GM21381 (cell line): ENCODE measurements around the gene WNT11.

Experiments used
- ATAC-seq: cut with Tn5 transposase; IDR thresholded peaks from one replicate; pipeline ENCODE4 v1.9.1; 2021; ENCODE audit warnings: mild to moderate bottlenecking, moderate library complexity; ENCODE audit not compliant: unreplicated experiment

Gene WNT11

DNA sequence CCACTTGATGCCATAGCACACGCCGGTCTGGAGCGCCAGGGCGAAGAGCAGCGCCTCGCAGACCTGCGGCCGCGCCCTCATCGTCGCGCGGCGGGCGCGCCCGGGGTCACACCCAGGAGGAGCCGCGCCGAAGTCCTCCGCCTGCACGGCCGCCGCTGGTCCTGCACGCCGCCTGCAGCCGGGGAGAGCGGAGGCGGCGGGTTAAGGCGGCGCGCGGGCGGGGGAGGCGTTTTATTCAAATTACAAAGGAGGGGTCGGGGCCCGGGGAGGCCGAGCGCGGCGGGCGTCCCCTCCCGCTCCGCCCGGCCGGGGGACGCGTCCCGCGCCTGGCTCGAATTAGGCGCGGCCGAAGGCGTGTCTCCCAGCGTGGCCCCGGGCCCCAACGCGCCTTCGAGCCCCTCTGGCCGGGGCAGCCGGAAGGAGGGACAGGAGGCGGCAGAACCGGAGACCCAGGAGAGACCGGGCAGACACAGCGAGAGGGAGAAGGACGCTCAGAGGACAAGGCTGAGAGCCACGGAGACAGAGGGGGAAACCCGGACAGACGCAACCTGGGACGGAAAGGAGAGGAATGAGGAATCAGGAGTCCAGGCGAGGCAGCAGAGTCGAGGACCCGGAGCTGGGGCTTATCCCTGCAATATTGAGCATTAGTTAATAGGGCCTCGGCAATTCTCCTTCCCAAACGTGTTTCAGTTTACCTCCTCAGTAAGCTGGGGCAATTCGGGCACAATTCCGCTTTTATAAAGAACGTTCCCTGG is at the start of gene WNT11:
WNT11 (minus strand) TSS at position 176 of the 755 bp plus-strand sequence; CDS start at position 81, 95 bp downstream.
- ATAC-seq: no peak

DNA sequence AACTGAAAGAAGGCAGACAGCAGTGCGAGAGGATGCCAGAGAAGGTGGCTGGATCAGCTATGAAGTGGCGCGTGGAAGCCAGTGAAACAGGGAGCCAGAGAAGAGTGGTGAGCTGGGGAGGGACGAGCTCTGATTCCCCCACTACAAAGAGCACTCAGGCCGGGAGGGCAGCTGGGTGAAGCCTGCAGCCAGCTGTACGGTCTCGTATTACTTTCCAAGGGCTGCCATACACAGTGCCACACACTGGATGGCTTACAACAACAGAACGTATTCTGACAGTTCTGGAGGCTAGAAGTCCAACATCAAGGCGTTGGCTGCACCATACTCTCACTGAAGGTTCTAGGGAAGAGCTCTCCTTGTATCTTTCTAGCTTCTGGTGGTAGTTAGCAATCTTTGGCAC is 47.1 kb upstream of the WNT11 start:
- no peak for ATAC-seq

DNA sequence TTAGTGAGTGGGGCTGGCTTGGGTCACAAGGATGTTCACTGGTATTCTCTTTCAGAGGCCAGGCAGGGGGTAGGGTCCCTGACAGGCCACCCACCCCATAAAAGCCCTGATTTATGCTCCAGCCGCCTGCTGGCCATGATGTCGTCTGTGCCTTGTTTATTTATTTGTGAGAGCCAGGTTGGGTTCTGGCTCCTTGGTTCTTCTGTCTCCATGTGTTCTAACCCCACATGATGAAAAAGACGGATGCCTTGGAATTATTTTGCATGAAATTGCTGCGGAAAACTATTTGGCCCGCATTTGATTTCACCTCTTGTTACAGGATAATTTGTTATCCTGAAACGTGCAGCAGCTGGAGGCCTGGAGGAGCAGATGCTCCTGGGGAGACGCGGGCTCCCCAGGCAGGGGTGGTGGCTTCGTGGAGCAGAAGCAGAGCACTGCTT is 46.3 kb upstream of the WNT11 start:
- no peak for ATAC-seq

DNA sequence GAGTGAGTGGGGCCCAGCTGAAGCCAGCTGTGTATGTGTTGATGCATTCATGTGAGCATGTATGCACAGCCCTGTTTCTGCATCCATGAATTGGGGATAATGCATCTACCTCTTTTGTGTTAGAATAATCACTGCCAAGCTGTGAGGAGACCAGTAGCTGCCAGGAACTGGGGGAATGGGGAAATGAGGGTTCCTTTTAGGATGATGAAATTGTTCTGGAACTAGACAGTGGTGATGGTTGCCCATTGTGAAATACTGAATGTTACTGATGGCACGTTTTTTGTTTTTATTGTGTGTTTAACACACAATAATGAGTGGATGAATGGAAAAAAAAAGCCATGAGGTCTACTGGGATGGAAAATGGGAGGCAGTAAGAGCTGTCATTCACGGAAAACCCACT is 45.3 kb upstream of the WNT11 start:
- no peak for ATAC-seq

DNA sequence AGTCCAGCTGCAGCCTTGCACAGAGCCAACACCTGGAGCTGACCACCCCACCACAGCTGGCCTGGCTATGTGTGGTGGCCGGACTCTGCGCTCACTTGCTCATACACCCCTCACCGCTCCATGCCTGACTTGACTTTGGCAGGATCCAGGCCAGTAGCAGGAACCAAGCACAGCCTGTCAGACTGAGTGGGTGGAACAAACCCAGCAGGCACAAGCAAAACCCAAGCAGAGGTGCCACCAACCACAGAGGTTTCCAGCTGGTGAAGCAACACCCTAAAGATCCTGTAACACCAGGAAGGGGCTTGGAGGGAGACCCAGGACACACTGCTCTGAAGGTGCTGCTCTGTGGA is 44.9 kb upstream of the WNT11 start:
- ATAC-seq: no peak

DNA sequence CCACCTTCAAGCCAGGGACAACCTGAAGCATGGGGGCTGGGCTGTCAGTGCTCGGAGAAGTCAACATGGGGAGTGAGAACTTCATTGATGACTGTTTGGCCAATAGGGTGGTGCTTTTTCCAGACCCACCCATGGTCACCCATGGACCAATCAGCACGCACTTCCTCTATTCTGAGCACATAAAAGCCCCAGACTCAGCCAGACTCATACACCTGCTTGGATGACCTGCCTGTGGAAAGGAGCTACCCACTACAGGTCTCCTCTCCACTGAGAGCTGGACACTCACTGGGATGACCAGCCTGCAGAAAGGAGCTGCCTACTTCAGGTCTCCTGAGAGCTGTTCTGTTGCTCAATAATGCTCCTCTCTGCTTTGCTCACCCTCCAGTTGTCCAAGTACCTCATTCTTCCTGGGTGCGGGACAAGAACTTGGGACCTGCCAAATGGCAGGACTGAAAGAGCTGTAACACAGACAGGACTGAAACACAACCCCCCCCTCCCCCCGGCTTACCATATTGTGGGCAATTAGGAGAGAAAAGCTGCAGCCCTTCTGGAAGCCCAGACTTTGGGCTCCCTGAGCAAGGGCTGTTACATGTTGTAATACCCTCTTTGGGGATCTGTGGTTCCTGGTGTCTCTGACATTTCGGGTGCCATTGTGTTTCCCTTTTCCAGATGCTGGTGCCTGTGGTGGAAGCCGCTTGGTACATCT is 44.4 kb upstream of the WNT11 start:
- ATAC-seq: no peak

DNA sequence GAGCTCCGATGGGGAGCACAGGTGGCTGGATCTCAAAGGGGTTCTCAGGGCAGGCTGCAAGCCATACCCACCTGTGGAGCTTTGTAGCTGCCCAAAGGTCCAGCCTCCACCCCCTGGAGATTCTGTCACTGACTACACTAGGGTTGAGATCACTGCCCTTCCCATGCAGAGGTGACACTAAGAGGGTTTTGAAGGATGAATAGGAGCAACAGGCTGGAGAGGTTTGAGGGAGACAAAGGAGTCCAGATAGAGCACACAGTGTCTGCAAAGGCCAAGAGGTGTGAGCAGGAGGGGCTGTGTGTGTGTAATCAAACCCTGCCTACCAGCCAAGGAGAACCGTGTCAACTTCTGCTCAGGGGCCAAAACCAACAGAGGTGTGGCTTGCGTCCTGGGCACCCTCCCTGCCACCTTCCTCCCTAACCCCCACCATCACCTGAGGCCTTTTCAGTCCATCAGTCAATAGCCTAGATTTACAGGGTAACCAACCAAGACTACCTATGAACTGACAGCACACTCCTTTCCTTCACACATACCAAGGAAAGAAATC is 43.0 kb upstream of the WNT11 start:
- ATAC-seq: no peak

DNA sequence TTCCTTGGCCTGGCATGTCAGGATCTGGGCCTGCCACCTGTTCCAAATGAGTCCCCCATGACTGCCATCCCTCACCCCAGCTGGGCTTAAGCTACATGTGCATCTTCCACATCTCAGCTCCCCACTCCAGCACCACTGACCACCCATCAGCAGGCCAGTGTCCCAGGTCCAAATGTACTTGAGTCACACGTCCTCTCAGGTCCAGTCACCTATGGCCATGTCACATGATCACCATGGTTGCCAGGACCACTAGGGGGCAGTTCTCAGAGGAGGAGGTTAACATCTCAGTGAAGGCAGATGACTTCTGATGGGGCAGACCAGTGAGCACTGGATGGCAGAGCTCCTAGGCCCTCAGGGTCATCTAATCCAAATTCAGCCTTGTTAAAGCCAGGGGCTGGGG is 41.9 kb upstream of the WNT11 start:
- ATAC-seq: no peak

DNA sequence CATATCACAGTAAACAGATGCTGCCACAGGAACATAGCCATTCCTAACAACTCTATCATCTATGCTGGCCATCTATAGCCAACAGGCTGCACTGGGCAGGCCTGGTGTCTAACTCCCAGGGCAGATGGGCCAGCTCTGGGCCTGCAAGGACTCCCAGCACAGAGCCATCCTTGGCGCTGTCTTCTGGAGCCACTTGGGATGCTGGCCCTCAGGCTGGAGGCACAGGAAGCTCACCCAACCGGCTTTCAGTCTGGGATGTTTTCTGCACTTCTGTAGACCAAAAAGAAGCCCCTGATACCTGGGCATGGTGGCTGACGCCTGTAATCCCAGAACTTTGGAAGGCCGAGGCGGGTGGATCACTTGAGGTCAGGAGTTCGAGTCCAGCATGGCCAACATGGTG is 40.8 kb upstream of the WNT11 start:
- ATAC-seq: no peak

DNA sequence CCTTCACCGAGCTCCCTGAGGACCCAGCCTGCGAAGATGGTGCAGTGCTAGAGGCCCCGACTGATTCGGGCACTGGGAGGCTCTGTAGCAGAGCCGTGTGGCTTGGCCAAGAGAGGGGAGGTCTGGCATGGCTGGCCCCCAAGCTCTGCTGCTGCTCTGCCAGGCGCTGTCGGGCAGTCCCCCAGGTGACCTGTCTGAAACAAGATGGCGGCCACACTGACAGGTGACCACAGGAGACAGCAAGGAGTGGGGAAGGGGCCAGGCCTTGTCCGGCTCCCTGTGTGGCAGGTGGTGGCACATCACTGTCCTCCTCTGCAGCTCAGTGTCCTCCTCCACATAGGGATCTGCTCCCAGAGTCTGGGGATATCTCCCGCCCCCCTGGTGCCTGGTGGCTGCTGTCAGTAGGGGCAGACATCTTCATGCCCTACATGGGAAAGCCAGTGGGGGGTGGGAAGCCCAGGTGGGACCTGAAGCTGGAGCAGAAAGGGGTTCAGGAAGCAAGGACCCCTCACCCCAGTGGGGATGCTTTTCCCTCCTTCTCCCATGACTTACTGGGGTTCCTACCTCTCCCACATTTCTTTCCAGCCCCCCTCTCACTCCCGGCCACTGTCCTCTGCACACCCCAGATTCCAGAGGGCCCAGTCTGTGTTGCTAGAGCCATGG is 40.1 kb upstream of the WNT11 start:
- no peak for ATAC-seq

DNA sequence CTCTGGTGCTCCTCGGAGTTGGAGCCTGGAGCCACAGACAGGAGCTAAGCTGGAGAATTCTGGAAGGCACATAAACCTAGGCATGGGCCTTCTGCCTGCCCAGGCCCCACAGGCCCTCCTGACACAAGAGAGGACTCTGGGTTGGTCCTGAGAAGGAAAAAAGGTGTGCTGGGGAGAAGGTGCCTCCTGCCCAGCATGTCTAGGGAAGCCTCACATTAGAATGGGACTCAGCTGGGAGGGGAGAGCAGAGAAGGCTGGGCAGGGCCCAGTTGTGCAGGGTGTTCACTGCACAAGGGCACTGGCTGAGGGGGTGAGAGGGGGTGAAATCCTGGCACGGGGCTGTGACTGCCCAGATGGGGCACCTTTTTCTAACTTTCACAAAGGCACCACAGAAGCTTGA is 39.4 kb upstream of the WNT11 start:
- no peak for ATAC-seq

DNA sequence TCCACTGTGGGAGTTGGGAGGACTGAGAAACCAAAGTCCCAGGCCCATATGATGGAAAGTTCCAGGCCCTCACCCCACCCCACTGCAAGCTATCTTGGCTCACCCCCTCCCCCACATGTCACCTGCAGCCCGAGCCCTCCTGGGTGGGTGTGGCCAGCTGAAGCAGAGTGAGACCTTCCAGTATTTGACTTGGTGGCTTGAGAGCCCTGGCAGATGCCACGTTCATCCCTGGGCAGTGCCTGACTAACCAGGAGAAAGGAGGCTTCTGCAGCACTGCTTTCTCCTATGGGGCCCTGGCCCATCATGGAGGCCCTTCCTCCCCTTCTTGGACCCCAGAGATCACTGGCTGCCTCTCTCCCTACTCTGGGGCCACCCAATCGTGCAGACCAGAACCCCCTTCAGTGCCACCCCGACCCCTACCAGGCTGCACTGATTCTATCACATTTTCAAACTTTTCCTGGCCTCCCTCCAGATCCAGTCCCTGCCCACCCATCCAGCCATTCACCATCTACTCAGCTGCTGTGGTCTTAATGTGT is 38.1 kb upstream of the WNT11 start:
- ATAC-seq: no peak

DNA sequence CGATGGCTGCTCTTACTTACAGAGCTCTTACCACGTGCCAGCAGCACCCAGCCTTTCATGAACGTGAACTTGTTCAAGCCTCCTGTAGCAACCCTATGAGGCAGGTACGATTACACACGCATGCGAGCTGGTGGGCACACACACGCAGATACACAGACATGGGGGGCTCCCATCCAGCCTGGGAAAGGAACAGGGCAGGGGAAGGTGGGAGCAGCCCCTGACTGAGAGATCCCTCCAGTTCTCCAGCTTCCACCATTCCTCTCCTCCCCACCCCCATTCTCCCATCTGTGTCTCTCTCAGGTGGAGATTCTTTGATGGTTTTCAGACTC is 37.6 kb upstream of the WNT11 start:
- no peak for ATAC-seq

DNA sequence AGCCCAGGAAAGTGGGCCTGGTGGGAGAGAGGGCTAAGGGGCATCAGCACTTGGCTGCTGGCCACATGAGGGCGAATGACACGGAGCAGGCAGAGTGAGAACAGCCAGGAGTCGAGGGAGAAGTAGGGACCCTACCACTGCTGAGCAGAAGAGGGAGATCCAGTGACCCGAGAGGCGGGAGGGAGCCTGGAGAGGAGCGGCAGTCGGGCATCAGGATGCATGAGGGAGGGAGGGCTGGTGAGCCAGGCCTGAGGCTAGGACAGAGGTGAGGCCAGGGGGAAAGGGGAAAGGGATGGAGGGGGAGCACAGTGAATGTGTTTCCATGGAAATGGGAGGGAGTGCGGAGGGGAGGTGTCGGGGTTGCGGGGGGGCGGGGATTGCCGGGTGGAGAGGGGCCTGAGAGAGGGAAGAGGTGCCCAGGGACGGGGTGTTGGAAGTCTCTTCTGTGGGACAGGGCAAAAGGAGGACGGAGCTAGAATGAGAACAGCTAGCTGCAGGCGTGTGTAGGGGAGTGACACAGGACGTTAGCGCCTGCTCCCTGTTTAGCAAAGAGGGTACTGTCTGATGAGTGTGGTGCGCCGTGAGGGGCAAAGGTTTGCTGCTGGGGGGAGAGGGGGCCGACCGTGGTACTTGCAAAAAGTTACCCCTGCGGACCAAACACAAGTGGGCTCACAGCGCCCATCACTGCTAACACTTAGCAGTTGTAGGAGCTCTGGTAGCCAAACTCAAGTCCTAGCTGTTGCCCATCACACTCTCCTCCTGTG is 37.1 kb upstream of the WNT11 start:
- no peak for ATAC-seq

DNA sequence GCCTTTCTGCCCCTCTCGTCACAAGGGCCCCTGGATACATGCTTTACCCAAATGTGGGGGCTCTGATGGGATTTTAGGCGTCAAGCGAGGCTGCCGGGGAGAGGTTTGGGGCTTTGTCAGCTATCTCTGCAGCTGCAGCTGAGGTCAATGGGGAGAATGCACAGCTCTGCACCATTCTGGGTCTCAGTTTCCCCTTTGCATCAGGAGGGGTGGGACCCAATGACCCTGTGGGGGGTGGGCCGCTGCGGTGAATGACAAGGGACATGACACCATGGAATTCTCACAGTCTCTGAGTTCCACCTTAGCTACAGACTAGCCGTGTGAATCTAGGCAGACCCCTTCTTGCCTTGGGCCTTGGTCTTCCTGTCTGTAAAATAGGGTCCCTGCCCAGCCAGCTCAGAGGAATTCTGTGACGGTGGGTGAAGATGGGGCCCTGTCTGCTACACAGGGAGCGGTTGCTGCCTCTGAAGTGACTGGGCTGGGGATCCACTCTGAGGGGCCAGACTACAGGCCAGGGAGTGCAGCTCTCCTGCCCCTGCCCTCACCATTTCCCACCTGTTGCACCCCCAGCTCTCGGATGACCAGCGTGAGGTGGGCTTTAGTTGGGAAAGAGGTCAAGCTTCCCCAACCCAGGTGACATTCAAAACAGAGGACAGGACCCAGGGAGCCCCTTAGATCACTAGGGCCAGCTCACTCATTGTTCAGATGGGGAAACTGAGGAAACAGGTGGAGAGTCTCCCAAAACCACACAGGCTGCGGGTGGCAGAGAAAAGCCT is 35.9 kb upstream of the WNT11 start:
- ATAC-seq: no peak

DNA sequence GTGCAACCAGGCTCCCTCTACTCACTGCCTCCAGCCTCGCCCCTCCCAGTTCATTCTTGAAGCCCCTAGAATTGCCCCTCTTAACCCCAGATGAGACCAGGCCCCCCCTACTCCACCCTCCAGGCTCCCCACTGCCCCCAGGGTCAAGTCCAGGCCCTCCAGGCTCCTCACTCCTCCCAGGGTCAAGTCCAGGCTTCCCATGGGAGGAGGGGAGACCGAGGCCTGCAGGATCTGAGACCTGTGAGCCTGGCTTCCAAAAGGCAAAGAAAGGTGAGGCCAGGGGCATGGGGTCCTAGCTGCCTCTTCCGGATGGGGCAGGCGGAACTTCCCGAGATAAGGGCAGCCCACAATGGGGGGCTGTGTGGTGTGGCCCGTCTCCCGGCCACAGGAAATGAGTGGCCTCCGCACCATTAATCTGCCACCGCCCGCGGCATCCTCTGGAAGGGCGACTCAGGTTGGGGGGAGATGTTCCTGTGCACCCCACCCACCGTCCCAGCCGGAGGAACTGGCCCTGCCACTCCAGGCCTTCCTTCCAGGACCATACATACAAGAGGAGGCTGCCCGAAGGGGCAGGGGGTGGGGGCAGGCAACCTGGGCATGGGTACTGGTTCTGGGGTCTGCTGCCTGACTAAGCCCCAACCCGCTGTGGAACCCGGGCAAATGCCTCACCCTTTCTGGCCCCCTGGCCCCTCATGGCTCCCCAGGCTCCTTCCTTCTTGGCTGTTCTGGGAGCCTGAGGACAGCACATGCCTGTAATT is 35.1 kb upstream of the WNT11 start:
- ATAC-seq: no peak

DNA sequence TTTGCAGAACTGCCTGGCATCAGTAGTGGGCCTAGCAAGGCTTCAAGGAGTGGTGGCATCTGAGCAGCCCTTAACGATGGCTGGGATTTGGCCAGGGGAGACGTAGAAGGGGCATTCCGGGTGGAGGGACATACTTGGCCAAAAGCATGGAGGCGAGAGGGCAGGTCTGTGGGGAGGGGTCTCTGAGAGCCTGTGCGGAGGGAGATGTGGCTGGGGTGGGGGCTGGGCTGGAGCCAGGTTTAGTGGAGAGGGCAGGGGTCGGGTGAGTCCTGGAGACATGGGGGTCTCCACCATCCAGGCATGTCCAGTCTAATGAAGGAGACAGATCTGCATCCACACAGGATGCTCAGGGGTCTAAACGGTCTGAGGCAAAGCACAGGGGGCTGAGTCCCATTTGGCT is 34.4 kb upstream of the WNT11 start:
- no peak for ATAC-seq

DNA sequence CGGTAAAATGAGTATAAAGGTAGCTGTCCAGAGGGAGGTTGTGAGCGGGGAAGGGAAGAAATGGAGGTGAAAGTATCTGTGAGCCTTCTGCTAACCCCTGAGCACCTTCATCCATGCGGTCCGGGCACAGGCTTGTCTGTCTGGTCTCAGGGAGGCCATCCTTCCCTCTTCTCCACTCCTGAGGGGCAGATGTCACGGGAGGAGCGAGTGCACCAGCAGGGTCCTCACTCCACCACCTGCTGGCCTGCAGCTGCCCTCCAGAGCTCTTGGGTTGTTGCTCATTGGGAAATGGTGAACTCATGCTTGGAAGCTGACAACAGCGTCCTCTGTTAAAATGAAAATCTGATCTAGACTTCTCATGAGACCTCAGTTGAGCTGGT is 33.8 kb upstream of the WNT11 start:
- no peak for ATAC-seq

DNA sequence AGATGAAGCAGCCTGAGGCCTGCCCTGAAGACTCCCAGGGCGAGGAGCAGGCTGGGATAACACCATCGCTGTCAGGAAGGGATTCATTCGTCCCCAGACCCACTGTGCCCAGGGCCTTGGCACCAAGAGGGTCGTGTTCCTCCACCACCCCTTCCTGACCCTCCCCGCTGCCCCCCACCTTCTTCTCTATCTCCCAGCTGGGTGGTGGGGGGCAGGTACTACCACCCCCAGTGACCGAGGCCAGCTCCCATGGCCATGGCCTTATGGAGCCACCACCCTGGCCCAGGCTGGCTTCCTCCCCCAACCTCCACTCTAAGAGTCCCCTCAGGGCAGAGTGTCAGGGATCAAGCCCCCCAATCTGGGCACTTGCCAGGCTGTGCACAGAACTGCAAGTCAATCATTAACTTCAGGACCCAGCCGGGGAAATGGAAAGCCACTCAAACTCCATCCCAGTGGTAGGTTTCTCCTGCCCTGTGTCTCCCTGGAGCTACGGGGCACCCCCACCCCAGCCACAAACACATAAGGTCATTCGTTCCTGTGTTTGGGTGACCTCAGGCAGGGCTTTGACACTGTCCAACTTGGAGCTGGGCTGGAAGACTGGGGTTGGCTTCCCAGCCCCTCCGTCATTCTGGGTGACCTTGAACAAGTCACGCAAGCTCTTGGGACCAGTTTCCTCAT is 33.3 kb upstream of the WNT11 start:
- no peak for ATAC-seq
